H1 (cell line): ENCODE data around the gene LYPD6.

Source experiments
- EP300 ChIP-seq, 2 experiments: IDR thresholded peaks; 1 replicate in 1 of 2; 2 replicates in 1 of 2; pipeline ENCODE4 v1.6.1; 2011 to 2012; ENCODE audit warnings: low read depth in 2 of 2, low read length in 2 of 2, mild to moderate bottlenecking in 2 of 2, borderline replicate concordance in 1 of 2, inconsistent platforms in 1 of 2, moderate library complexity in 1 of 2
- TAF1 ChIP-seq: IDR thresholded peaks from 2 replicates; pipeline ENCODE4 v1.6.1; 2011; ENCODE audit warnings: mild to moderate bottlenecking, low read depth, low read length
- TF ChIP-seq, protein P1 (sequence below), 3 experiments: IDR thresholded peaks; 1 replicate in 2 of 3; 2 replicates in 1 of 3; pipeline versions ENCODE4 v1.5.1 to v1.6.1; 2011; ENCODE audit warnings: low read length in 3 of 3, mild to moderate bottlenecking in 3 of 3, inconsistent platforms in 2 of 3, low read depth in 1 of 3, moderate library complexity in 1 of 3; ENCODE audit not compliant: insufficient read depth in 1 of 3; ENCODE audit errors: control extremely low read depth in 1 of 3
- TF ChIP-seq, protein P2 (sequence below): IDR thresholded peaks from 2 replicates; pipeline ENCODE4 v1.6.1; 2012; ENCODE audit warnings: inconsistent platforms

- TF ChIP-seq, protein P1, sequence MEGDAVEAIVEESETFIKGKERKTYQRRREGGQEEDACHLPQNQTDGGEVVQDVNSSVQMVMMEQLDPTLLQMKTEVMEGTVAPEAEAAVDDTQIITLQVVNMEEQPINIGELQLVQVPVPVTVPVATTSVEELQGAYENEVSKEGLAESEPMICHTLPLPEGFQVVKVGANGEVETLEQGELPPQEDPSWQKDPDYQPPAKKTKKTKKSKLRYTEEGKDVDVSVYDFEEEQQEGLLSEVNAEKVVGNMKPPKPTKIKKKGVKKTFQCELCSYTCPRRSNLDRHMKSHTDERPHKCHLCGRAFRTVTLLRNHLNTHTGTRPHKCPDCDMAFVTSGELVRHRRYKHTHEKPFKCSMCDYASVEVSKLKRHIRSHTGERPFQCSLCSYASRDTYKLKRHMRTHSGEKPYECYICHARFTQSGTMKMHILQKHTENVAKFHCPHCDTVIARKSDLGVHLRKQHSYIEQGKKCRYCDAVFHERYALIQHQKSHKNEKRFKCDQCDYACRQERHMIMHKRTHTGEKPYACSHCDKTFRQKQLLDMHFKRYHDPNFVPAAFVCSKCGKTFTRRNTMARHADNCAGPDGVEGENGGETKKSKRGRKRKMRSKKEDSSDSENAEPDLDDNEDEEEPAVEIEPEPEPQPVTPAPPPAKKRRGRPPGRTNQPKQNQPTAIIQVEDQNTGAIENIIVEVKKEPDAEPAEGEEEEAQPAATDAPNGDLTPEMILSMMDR (IDR thresholded peaks at IDR 0.05; ENCODE audit: control extremely low read depth in 1 of 3, insufficient read depth in 1 of 3, low read depth in 1 of 3, low read length in 3 of 3), result no peak
- TF ChIP-seq TAF1, result no peak
- TF ChIP-seq EP300 (IDR thresholded peaks at IDR 0.05; ENCODE audit: borderline replicate concordance in 1 of 2, low read depth in 2 of 2, low read length in 2 of 2), result no peak
- TF ChIP-seq, protein P2, sequence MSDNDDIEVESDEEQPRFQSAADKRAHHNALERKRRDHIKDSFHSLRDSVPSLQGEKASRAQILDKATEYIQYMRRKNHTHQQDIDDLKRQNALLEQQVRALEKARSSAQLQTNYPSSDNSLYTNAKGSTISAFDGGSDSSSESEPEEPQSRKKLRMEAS, result no peak
These were observed 89.9 kb downstream of the LYPD6 start for GRCh38 chr2:149420053-149420963.
